Psoas muscle (tissue), 8 donors: ENCODE measurements around the gene MT1X. TPM values are rescaled to one million over a fixed set of nuclear protein-coding genes. Genes with fewer than 3 reads are reported as not detected.

Experiments
- ATAC-seq, 4 donors: fragments of 200-7000 bp; cut with Tn5 transposase; one replicate each; pipeline ENCODE4 v1.9.1; 2020; ENCODE audit warnings: moderate library complexity in 3 of 4, mild to moderate bottlenecking in 2 of 4
- DNase-seq, 2 donors: peaks; one replicate each; pipeline ENCODE4 v3.0.0-alpha.2; 2020
- H3K27ac ChIP-seq: fragments of 200-600 bp; one replicate; pipeline ENCODE4 v1.8.0; 2022
- H3K27me3 ChIP-seq, 3 donors: fragments of 200-600 bp in 1 of 3; one replicate each; pipeline versions ENCODE4 v1.6.1 to v1.8.0; 2013 to 2022; ENCODE audit warnings: low read length in 2 of 3, mild to moderate bottlenecking in 2 of 3, moderate library complexity in 1 of 3; ENCODE audit not compliant: insufficient read depth in 3 of 3
- H3K36me3 ChIP-seq, 2 donors: fragments of 200-600 bp in 1 of 2; one replicate each; pipeline versions ENCODE4 v1.6.1 to v1.8.0; 2013 to 2022; ENCODE audit warnings: low read depth in 1 of 2, mild to moderate bottlenecking in 1 of 2, moderate library complexity in 1 of 2; ENCODE audit not compliant: insufficient read depth in 1 of 2
- H3K4me1 ChIP-seq: fragments of 200-600 bp; one replicate; pipeline ENCODE4 v1.8.0; 2022
- H3K4me3 ChIP-seq: fragments of 200-600 bp; one replicate; pipeline ENCODE4 v1.8.0; 2022; ENCODE audit warnings: mild to moderate bottlenecking
- H3K9me3 ChIP-seq: fragments of 200-600 bp; one replicate; pipeline ENCODE4 v1.8.0; 2022
- WGBS, 3 donors: extraction: QIAGEN DNeasy Blood & Tissue Kit; methylation state at CpG; one replicate each; pipeline versions ENCODE4 v1.1.6 to v1.1.7; 2013; 5-methylcytosine and 5-hydroxymethylcytosine counted together
- intact Hi-C, 2 donors: fragments of 100-400 bp; cut with DNase I; formaldehyde crosslinking; loops; one replicate each; pipeline versions ENCODE4 v1.11.0 to v1.14.2; 2022
- polyA plus RNA-seq, 3 donors: library from polyadenylated mRNA; stranded (reverse); fragments of 200-250 nt; gene quantifications; one replicate each; pipeline ENCODE4 v1.2.3, GENCODE V29; 2013
- total RNA-seq, 4 donors: library from RNA; stranded (reverse); fragmentation: NEBNext Ultra II Directional in 2 of 4; extraction: Animal tissue kit (Norgen Biotek cat#: 25700) in 2 of 4; gene quantifications; one replicate each; pipeline versions ENCODE4 v1.2.1 to v1.2.4, GENCODE V29; 2021 to 2023
- TF ChIP-seq, protein P1 (sequence below): fragments of 200-600 bp; IDR thresholded peaks from one replicate; pipeline ENCODE4 v1.8.0; 2022; ENCODE audit warnings: antibody characterized with exemption
- donor health status: healthy with polysubstance abuse.
- donor health status: DM: no; HTN: no; CAD: no; lungs with moderate emphysema.
- donor health status: Bipolar disorder and iron deficiency.
- donor health status: healthy.
- donor health status: DM: yes; HTN: yes; CAD: no.
- donor health status: DM: no; HTN: no; CAD: no.
- donor health status: DM: no; HTN: no; CAD: no.
- donor health status: DM: yes; HTN: yes; CAD: no.

Gene MT1X
- total and polyA plus RNA-seq, 7 donors: 481 to 16,364 (median 4,271) TPM

GRCh38 chr16:56679078-56679730 is 3.1 kb upstream of the MT1X start:
- 59 to 78% (median 64%) methylated on average over 3 of the region's 3 CpGs for WGBS, 3 donors
- Histone ChIP-seq H3K27me3 (peaks cover 0 to 4% (median 0%) of the 10 kb centered on the region in 3 donors), H3K4me1 (peaks cover 24% of the 10 kb centered on the region), H3K9me3 (no peaks in the 10 kb centered on the region), H3K4me3 (no peak overlapping the region), H3K36me3 (no peaks in the 10 kb centered on the region), H3K27ac (peak overlapping the region; percentile 92)
- TF ChIP-seq, protein P1, sequence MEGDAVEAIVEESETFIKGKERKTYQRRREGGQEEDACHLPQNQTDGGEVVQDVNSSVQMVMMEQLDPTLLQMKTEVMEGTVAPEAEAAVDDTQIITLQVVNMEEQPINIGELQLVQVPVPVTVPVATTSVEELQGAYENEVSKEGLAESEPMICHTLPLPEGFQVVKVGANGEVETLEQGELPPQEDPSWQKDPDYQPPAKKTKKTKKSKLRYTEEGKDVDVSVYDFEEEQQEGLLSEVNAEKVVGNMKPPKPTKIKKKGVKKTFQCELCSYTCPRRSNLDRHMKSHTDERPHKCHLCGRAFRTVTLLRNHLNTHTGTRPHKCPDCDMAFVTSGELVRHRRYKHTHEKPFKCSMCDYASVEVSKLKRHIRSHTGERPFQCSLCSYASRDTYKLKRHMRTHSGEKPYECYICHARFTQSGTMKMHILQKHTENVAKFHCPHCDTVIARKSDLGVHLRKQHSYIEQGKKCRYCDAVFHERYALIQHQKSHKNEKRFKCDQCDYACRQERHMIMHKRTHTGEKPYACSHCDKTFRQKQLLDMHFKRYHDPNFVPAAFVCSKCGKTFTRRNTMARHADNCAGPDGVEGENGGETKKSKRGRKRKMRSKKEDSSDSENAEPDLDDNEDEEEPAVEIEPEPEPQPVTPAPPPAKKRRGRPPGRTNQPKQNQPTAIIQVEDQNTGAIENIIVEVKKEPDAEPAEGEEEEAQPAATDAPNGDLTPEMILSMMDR: no peak
- DNase-seq: no peak
- peak in 1 of 4 donors; percentile 0 for ATAC-seq
- intact Hi-C loops: loop anchor here in 1 of 2 donors (2.0 kb wide), 1 partner anchor 50 kb away; no protein-coding TSS in a partner anchor

GRCh38 chr16:56679818-56680217 is 2.5 kb upstream of the MT1X start:
- TF ChIP-seq, protein P1: no peak
- no peaks in the 10 kb centered on the region for H3K36me3 ChIP-seq
- intact Hi-C loops: loop anchor here in 1 of 2 donors (2.0 kb wide), 1 partner anchor 51 kb away; no protein-coding TSS in a partner anchor
- peak; percentile 65 to 82 for DNase-seq
- H3K4me1 ChIP-seq: peaks cover 28% of the 10 kb centered on the region
- ATAC-seq: peak; percentile 63 to 80 (median 68)
- peaks cover 0 to 4% (median 0%) of the 10 kb centered on the region in 3 donors for H3K27me3 ChIP-seq
- WGBS, 3 donors: 32 to 49% (median 36%) methylated on average over 6 of the region's 6 CpGs
- H3K27ac ChIP-seq: peak overlapping the region; percentile 92
- no peaks in the 10 kb centered on the region for H3K9me3 ChIP-seq
- H3K4me3 ChIP-seq: no peak overlapping the region

DNA sequence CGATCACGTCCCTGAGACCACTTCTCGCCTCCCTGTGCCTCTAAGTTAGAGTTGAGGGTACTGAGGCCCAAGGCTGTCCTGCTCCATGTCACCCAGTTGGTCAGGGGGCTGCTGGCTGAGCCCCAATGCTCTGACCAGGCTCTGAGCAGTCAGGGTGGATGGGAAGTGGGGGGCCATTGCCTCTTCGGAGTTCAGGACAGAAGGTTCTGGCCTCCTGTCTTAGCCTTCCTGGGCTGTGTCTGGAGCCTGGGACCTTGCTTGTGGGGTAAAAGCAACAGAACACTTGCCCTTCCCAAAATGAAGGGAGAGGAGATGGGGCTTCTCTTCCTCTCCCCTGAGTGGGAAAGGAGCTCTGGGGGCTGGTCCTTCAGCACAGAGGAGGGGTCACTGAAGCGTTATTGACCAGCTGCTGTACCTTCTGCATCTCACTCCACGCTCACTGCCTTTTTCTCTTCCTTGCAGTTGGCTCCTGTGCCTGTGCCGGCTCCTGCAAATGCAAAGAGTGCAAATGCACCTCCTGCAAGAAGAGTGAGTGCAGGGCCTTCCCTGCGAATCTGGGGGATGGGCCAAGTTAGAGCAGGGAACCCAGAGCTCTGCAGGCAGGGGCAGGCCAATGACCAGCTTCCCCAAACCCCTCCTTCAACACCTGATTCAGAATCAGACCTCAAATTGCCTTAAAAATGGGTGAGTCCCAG is 580 bp downstream of the MT1X start:
- Histone ChIP-seq H3K4me1 (peaks cover 45% of the 10 kb centered on the region), H3K27me3 (no peaks in the 10 kb centered on the region), H3K36me3 (no peaks in the 10 kb centered on the region), H3K4me3 (peak overlapping the region; percentile 88), H3K27ac (peak overlapping the region; percentile 92), H3K9me3 (no peaks in the 10 kb centered on the region)
- ATAC-seq: peak in 1 of 4 donors; percentile 2
- TF ChIP-seq, protein P1: no peak
- intact Hi-C loops: loop anchor here in 1 of 2 donors (2.0 kb wide), 1 partner anchor 74 kb away; the partner anchor contains the start of gene MT2A
- peak in 1 of 2 donors; percentile 33 for DNase-seq
- 7 to 17% (median 14%) methylated on average over 8 of the region's 8 CpGs for WGBS, 3 donors

GRCh38 chr16:56683424-56684172 is 1.3 kb downstream of the MT1X start:
- 23 to 34% (median 31%) methylated on average over 5 of the region's 5 CpGs for WGBS, 3 donors
- Histone ChIP-seq H3K9me3 (no peaks in the 10 kb centered on the region), H3K27me3 (no peaks in the 10 kb centered on the region), H3K36me3 (no peaks in the 10 kb centered on the region), H3K27ac (peak overlapping the region; percentile 92), H3K4me3 (peak overlapping the region; percentile 88), H3K4me1 (peaks cover 45% of the 10 kb centered on the region)
- intact Hi-C loops: loop anchor here in 1 of 2 donors (2.0 kb wide), 1 partner anchor 75 kb away; the partner anchor contains the start of gene MT2A
- peak in 1 of 2 donors; percentile 66 for DNase-seq
- TF ChIP-seq, protein P1: no peak
- ATAC-seq: peak in 1 of 4 donors; percentile 5
